IMR-90 (cell line): ENCODE measurements around the gene VPS13C.

Source experiments
- BHLHE40 ChIP-seq: fragments of 150-350 bp; IDR thresholded peaks from 2 replicates; pipeline ENCODE4 v1.6.1; 2016; ENCODE audit warnings: mild to moderate bottlenecking, low read depth, low read length
- CEBPB ChIP-seq: IDR thresholded peaks from 2 replicates; pipeline ENCODE4 v1.6.1; 2012; ENCODE audit warnings: low read depth, low read length, improper control_type of control experiment
- CHD1 ChIP-seq: IDR thresholded peaks from 2 replicates; pipeline ENCODE4 v1.6.1; 2012; ENCODE audit warnings: low read depth, low read length, improper control_type of control experiment
- CTCF ChIP-seq: conservative IDR thresholded peaks from 2 replicates; pipeline ENCODE4 v1.5.1; 2012; ENCODE audit warnings: mild to moderate bottlenecking, low read depth, low read length, improper control_type of control experiment
- MXI1 ChIP-seq: IDR thresholded peaks from 2 replicates; pipeline ENCODE4 v1.6.1; 2012; ENCODE audit warnings: low read depth, mild to moderate bottlenecking, low read length, moderate library complexity, borderline replicate concordance
- NFE2L2 ChIP-seq: fragments of 150-350 bp; IDR thresholded peaks from 2 replicates; pipeline ENCODE4 v1.6.1; 2016; ENCODE audit warnings: low read depth, mild to moderate bottlenecking, low read length
- POLR2A ChIP-seq: IDR thresholded peaks from 2 replicates; pipeline ENCODE4 v1.6.1; 2012; ENCODE audit warnings: mild to moderate bottlenecking, low read depth, low read length
- RAD21 ChIP-seq: IDR thresholded peaks from 2 replicates; pipeline ENCODE4 v1.6.1; 2012; ENCODE audit warnings: low read length, improper control_type of control experiment
- RFX5 ChIP-seq: IDR thresholded peaks from 2 replicates; pipeline ENCODE4 v1.8.0; 2012; ENCODE audit warnings: low read depth, mild to moderate bottlenecking, low read length, moderate library complexity
- TF ChIP-seq, protein P1 (sequence below): fragments of 150-350 bp; IDR thresholded peaks from 2 replicates; pipeline ENCODE4 v1.6.1; 2016; ENCODE audit warnings: low read depth, mild to moderate bottlenecking, low read length, moderate library complexity, borderline replicate concordance
- TF ChIP-seq, protein P2 (sequence below): fragments of 150-350 bp; IDR thresholded peaks from 2 replicates; pipeline ENCODE4 v1.6.1; 2017; ENCODE audit warnings: mild to moderate bottlenecking, antibody characterized with exemption, low read length, low read depth

GRCh38 chr15:61829514-61829889 is 230.7 kb downstream of the VPS13C start:
- TF ChIP-seq POLR2A, result no peak
- TF ChIP-seq RFX5, result no peak
- no peak for TF ChIP-seq CTCF
- no peak for TF ChIP-seq NFE2L2
- TF ChIP-seq, protein P1, sequence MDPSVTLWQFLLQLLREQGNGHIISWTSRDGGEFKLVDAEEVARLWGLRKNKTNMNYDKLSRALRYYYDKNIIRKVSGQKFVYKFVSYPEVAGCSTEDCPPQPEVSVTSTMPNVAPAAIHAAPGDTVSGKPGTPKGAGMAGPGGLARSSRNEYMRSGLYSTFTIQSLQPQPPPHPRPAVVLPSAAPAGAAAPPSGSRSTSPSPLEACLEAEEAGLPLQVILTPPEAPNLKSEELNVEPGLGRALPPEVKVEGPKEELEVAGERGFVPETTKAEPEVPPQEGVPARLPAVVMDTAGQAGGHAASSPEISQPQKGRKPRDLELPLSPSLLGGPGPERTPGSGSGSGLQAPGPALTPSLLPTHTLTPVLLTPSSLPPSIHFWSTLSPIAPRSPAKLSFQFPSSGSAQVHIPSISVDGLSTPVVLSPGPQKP, result no peak
- TF ChIP-seq CEBPB, result no peak
- no peak for TF ChIP-seq BHLHE40
- no peak for TF ChIP-seq MXI1
- TF ChIP-seq, protein P2, sequence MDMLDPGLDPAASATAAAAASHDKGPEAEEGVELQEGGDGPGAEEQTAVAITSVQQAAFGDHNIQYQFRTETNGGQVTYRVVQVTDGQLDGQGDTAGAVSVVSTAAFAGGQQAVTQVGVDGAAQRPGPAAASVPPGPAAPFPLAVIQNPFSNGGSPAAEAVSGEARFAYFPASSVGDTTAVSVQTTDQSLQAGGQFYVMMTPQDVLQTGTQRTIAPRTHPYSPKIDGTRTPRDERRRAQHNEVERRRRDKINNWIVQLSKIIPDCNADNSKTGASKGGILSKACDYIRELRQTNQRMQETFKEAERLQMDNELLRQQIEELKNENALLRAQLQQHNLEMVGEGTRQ, result no peak
- no peak for TF ChIP-seq RAD21
- no peak for TF ChIP-seq CHD1
